Measurements from ENCODE around the gene TRAT1.
"Not testable (repeated sequence)": the region's sequence is repeated elsewhere in the genome, so short reads cannot be mapped to it uniquely, and the experiment has no call there.

The TRAT1 gene, protein sequence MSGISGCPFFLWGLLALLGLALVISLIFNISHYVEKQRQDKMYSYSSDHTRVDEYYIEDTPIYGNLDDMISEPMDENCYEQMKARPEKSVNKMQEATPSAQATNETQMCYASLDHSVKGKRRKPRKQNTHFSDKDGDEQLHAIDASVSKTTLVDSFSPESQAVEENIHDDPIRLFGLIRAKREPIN

DNA sequence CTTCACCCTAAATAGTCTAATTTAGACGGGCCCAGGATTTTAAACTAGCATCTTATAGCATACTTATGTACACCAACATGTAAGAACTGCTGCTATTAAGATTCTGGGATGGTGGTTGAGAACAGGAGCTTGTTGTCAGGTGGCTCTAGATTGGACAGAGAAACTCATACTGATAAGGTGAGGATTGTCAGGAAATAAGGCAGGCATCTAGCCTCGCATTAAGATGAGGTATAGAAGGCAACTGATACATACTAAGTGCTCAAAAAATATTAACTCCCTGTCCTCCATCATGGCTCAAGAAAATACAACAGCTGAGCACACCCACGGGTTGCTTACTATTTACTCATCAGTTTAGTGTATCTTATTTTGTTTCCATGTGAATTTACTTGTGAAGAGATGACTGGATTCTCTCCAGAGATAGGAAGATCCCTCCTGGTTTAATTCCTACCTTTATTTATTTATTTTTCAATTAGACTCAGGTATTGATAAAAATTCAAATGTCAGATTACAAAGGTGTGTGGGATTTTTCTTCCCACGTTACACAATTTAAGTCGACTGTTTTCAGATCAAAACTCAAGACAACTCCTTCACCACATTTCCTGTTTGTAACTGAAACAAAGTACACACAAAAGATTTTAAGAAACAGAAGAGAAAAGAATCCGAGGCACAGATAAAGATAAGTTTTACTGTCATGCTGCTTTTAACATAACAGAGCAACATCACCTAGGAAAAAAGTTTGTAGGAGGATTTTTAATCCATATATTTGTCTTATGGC, at the start of gene TRAT1:
Gene TRAT1 (plus strand): TSS at position 664 of the 775 bp plus-strand sequence. CDS start 142 bp downstream, outside the sequence.
- DNase-seq: peak; percentile 53

- DNase-seq: no peak
These were observed 46.9 kb upstream of the TRAT1 start for GRCh38 chr3:108775649-108776048.

DNA sequence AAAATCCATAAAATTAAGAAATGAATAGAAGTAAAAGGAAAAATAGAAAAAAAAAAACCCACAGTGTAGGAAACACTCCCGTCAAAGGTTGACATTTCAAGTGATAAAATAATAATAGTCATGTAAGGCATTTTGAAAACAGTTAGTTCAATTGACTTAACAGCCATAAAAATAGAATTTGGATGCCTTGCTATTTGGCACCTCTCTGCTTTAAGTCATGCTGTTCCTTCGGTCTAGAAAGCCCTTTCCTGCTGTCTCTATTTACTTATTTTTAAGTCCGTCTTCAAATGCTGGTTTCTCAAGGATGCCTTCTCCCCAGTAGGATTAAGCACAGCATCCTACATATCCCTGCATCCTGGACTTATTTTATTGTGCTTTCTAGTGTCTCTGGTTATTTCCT, 43.1 kb upstream of the TRAT1 start:
- no peak for DNase-seq

GRCh38 chr3:108780235-108780634, 42.4 kb upstream of the TRAT1 start:
- peak; percentile 40 for DNase-seq

DNA sequence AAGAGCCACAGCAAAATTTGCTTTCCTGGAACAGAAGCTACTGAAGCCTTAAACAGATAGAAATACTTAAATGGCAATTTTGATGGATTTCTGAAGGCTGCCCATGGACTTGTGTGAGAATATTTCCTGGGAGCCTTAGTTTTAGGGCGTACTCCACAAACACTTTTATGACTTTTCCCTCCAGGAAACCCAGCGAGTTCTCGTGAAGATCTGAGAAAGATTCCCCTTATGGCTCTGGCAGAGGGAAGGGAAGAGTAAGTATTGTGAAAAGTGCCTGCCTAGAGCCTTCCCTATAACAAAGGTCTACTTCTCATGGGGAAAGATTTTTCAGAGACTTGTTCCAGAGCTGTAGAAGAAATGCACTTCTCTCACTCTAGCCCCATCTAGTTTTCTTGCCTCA, 31.1 kb upstream of the TRAT1 start:
- no peak for DNase-seq

GRCh38 chr3:108804437-108804836, 18.1 kb upstream of the TRAT1 start:
- no peak for DNase-seq

DNA sequence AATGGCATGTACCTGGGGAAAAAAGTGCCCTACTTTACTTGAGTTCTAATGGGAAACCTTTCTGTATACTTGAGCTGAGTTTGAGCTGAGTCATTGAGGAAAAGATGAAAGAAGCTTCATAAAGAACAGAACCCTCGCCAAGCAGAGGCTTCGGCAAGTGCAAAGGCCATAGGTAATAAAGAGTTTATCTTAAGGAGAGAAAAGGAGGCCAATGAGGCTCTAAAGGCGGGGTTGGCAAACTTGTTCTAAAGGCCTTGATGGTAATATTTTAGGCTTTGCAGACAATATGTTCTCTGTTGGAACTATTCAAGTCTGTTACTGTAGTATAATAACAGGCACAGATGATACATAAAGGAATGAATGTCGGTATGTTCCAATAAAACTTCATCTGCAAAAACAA, 17.6 kb upstream of the TRAT1 start:
- DNase-seq: no peak

- DNase-seq: peak; percentile 78
These were observed 16.3 kb upstream of the TRAT1 start for GRCh38 chr3:108806316-108806715.

- peak; percentile 82 for DNase-seq
These were observed 4.2 kb upstream of the TRAT1 start for GRCh38 chr3:108818404-108818803.

GRCh38 chr3:108820586-108820985, 2.0 kb upstream of the TRAT1 start:
- peak; percentile 27 for DNase-seq

GRCh38 chr3:108823227-108823626, 641 bp downstream of the TRAT1 start:
- DNase-seq: peak; percentile 25

DNA sequence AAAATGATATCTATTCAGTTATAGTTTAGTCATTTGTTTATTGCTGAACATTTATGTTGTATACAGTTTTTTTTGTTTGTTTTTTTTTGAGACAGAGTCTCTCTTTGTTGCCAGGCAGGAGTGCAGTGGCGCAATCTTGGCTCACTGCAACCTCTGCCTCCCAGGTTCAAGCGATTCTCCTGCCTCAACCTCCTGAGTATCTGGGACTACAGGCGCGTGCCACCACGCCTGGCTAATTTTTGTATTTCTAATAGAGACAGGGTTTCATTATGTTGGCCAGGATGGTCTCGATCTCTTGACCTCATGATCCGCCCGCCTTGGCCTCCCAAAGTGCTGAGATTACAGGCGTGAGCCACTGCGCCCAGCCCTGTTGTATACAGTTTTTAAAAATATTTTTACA, 1.2 kb downstream of the TRAT1 start:
- not testable (repeated sequence) for DNase-seq

DNA sequence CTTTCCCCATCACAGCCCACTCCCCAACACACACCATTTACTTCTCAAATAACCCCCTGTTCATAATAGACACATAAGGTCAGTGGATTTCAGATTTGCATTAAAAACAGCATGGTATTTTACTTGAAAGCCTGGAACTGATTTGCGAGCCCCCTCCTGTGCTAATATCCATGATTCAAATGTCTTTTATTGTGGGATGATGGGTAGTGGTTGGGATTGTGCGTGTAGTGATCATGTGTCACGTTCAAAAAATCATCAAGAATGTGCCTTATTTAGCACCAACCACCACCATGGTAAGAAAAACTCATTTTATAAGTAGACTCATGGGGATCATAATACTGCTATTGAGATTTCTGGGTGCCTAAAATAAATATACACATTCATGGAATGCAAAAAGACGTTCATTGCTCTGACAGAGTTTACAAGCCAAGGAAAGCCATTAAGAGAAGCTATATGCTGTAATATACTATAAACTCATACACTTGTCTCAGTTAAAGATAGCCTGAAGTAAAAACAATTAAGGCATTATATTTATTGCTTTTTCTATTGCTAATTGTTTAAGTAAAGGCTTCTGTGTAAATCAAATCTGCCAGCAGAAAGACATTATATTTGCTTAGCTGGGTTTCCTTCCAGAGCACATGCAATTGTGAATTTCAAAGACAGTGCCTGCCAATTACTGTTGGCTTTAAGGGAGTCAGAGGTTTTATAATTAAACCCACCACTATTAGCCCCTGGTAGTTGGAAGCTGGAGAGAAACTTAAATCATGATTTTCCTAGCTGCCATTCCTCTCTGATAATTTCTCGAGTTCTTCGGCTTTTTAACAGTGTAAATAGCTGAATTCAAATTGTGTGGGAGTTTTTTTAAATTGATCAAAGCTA, 4.0 kb downstream of the TRAT1 start:
- no peak for DNase-seq

DNA sequence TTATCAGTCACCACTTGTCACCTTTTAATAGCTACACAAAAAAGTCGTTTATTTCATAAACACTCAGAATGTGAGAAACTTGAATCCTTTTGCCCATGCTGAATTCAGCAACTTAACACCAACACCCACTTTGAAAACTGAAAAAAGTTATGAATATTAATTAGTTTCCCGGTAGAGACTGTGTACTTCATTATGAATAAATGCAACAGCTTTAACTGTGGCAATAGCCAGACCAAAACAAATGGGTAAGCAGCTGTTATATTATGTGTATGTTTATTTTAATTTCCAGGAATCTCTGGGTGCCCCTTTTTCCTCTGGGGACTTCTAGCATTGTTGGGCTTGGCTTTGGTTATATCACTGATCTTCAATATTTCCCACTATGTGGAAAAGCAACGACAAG, 7.8 kb downstream of the TRAT1 start:
- no peak for DNase-seq

- DNase-seq: no peak
These were observed 8.5 kb downstream of the TRAT1 start for GRCh38 chr3:108830991-108831614.

DNA sequence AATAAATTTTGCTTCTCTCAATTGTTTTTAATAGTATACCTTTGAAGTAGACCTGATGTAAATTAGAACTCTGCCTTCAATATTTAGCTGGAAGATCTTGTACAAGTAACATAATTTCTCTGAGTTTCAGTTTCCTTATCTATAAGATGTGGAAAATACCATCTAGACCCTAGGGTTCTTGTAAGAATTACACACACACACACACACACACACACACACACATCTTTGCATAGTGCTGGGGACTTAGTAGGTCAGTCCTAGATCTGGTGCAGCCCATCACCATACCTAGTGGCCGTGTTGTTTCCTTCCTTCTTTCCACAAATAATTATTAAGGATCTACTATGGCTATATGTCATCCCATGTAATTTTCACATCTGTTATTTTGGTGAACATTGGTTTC, 11.0 kb downstream of the TRAT1 start:
- peak; percentile 34 for DNase-seq

DNA sequence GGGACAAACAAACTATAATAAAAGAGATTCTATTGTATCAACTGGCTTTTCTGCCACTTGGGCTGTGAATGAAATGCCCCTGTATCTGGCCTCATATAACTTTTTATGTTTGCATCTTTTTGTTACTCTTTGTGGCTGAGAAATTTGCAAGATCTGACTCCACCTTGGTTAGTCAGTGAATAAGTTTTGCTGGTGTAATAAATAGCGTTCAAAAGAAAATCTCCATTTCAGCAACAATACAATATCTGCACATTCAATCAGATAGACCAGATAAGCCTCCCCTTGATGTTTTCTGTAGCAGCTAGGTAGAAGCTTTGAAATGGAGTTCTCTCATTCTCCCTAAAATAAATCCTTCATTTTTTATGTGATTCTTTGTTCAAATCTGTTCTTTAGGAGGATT, 12.0 kb downstream of the TRAT1 start:
- peak; percentile 43 for DNase-seq

- peak; percentile 59 for DNase-seq
These were observed 12.5 kb downstream of the TRAT1 start for GRCh38 chr3:108835101-108835500.

DNA sequence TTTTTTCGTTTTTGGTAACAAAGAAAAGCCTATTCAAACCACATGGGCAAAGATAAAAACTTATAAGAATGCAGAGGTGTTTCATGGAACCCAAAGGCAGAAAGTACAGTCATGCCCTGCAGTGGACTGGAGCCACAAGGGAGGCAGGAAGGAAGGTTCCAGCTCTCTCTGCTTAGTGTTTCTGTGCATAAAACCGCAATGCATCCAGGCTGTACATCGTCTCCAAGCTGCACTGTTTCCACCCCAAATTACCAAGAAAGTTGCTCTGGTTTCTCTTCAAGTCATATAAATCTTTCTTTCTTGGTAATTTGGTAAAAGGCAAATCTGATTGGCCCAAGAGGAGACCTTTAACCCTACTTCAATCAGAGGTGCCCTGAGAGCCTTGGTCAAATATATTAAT, 15.8 kb downstream of the TRAT1 start:
- peak; percentile 34 for DNase-seq

DNA sequence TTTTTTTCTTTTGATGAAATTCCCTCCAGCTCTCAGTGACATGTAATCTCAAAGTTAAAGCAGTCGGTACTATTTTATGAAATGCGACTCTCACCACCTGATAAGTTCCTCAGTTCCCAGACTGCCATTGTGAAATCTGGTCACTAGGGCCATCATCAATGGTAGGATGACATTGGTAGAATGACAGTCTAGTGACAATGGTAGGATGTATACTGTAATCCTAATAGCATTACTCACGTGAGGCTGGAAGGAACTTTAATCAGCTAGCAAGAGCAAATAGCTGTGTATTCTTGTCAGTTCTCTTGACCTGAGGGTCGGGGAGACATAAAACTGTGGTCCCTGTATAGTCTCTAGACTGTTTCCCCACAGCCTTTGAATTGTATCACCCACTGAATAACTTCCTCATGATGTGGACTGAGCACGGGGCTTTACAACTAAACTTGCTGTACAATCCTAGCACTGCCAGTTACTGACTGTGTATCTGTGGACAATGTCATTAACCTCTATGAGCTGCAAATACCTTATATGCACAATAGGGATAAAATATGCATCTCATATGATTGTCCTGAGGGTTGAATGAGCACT, 23.2 kb downstream of the TRAT1 start:
- no peak for DNase-seq

GRCh38 chr3:108847187-108847586, 24.6 kb downstream of the TRAT1 start:
- no peak for DNase-seq

- no peak for DNase-seq
These were observed 26.5 kb downstream of the TRAT1 start for GRCh38 chr3:108849075-108849474.

DNA sequence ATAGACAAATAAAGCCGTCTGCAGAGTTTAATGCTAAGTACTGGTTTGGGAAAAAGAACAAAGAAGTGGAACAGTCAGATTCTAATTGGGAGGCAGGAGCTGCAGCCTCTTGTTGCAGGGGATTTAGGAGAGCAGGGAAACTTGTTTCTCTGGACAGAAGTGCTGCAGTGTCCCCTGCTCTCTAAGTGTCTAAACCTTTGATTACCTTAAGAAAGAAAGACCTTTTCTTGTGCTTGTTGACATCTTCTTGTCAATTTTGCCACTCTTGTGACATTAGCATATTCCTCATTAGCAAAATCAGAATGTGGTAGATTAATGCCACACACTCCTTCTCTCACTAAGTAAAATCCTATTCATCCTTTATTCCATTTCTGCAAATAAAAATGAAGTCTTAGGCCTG, 38.8 kb downstream of the TRAT1 start:
- DNase-seq: no peak

All from CD4-positive, alpha-beta T cell treated with Interleukin-21 for 1 hour (primary cell).